Cerebellar cortex (tissue), 1 donor: ENCODE results near the gene THEMIS.

Experiments used
- DNase-seq: peaks from one replicate; pipeline ENCODE4 v3.0.0-alpha.2; 2015; ENCODE audit warnings: low spot score

THEMIS gene

DNA sequence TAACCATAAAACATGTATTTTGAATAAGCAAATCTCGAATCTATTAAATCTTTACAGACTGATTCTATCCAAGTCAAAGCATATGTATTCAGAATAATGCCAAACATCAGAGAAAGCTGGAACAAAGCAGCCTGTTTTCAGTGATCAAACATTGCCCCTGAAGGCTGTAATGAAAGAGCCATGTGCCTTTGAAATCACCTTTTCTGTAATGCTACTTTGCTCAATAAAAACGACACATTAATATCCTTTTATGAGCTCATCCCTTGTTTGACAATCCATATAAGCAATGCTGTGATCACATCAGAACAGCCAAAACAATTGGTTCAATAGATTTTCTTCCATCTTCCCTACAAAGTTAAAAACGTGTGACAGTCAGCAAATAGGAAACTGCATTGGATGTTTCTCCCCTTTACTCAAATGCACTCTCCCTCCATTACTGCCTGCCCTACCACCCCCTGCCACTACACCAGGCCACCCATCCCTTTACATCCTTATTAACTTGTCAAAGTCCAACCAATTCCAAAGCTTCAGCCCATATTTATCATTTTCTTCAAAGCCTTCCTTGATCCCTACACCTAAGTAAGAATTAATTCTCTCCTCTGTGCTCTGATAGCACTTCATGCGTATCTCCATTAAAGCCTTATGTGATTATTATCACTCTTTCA is 42.0 kb downstream of the THEMIS start:
- DNase-seq: no peak

DNA sequence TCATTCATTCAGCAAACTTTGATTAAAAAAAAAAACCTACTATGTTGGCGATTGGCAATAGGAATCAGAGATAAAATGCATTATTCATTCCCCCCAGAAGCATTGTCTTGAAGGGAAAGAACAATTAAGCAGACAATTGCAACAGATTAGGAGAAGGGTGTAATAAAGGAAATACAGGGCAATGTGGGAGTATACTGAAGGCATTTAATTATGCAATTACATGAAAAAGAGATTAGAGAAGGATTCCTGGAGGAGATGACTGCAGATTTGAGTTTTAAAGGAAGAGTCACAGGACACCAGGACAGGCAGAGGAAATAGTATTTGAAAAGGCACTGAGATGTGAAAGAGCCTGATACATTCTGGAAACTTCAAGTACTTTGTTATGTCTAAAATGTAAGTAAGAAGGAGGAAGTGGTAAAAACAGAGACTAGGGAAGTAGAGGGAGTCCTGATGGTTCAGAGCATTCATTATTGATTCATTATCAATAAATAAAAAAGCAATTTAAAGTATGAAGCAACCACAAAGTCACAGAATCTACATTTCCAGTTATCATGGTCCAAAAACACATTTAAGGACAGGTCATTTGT is 43.7 kb downstream of the THEMIS start:
- DNase-seq: no peak

DNA sequence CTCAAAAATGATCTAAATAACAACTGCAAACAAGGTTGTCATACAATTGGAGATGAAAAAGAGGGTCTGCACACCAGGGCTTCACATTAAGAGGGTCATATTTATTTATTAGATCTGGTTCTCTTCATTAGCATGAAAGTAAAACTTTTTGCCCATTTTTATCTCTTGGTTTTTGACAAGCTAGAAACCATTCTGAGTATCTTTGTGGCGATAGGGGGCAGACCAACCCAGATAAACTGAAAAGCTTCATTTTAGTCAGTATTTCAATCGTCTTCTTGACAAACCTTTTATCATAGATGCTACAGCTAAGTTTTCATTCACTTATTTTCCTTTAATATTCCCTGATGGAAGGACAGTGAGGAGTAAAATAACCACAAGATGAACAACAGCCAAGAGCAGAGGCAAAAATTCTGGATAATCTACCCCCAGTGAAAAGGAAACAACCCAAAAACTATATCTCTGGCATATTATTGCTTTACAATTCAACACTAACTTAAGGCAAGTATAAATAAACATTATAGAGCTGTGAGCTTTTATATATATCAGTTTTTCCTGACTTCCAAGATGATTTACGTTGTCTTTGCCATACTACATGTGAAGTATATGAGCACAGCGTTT is 45.2 kb downstream of the THEMIS start:
- peak; percentile 19 for DNase-seq

DNA sequence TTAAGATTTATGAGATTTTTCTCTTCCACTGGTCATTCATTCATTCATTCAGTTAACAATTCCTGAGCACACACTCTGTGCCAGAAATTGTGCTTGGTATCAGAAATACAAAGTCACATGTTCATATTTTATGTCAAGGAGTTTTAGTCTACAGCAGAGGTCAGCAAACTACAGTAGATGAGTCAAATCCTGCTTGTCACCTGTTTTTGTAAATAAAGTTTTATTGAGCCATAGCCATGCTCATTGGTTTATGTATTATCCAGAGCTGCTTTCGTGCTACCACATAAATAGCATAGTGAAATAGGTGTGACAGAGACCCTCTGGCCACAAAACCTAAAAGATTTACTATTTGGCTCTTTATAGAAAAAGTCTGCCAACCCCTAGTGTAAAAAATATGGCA is 46.8 kb downstream of the THEMIS start:
- DNase-seq: no peak

DNA sequence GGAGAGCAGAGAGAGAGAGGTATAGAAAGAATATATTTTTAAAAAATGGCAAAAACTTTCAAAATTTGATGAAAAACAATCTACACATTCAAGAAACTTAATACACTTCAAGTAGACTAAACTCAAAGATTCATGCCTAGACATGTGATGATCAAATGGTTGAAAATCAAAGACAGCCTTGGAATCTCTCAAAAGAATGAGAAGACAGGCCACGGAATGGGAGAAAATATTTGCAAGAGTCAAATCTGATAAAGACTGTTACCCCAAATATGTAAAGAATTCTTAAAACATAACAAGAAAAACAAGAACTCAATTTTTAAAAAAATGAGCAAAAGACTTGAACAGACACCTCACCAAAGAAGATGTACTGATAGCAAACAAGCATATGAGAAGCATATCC is 49.7 kb downstream of the THEMIS start:
- no peak for DNase-seq

DNA sequence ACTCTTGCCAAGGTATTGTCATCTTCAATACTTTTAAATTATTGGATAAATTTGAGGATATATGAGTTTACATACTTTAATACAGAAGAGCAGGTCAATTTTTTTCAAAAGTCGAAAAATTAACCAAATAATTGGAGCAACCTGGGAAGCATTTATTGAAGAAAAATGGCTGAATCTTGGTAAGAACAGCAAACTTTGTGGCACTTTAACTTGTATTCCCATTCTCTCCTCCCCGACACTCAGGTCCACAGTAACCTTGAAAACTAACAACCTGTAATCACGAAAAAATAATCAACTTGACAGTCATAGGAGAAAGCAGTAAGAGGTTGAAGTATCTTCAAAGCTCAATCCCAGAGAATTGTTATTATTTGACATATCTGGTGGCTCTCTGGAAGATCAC is 55.6 kb downstream of the THEMIS start:
- DNase-seq: no peak

DNA sequence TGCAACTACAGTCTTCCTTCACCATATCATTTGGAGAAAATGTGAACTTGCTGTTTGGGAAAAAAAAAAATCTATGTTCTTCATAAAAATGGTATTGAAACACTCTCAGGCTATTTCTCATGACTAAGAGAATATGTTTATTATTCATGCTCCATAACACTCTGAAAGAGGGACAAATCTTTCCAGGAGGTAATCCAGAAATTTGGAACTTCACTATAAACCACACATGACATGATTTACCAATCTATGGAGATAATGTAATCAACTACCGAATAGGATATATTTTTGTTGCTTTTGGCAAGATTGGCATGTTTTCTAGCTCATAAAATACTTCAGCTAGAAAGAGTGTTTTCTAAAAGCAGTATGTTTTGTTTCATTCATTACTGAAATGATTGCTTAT is 56.3 kb downstream of the THEMIS start:
- DNase-seq: no peak

DNA sequence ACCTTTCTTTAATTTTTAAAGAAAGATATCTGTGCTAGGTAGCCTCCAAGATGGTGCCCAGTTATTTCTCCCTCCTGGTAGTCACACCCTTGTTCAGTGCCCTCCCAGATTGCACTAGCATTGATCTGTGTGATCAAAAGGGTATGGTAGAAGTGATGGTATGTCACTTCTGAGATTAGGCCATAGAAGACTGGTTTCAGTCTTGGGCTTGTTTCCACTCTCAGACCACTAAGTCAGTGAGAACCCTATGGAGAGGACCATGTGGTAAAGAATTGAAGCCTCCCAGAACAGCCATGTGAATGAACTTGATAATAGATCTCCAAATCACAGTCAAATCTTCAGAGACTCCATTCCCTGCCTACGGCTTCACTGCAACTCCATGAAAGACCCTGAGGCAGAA is 57.3 kb downstream of the THEMIS start:
- DNase-seq: no peak

DNA sequence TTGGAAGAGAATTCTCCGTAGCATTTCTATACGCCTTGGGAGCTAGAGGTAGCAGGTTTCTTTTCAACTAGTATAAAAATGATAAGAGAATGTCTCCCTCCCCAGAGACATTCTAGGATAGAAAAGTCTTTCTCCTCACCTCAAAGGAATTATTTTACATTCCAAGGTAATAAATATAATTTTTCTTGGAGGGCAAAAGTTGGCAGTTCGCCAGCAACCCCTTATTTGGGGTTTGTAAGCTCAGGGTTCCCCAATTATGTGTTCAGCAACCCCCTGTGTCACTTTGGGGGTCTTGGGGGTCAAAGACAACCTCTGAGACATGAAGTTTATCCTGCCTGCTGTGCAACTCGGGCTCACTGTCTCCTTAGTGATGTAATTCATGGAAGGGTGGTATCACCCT is 58.3 kb downstream of the THEMIS start:
- DNase-seq: no peak

DNA sequence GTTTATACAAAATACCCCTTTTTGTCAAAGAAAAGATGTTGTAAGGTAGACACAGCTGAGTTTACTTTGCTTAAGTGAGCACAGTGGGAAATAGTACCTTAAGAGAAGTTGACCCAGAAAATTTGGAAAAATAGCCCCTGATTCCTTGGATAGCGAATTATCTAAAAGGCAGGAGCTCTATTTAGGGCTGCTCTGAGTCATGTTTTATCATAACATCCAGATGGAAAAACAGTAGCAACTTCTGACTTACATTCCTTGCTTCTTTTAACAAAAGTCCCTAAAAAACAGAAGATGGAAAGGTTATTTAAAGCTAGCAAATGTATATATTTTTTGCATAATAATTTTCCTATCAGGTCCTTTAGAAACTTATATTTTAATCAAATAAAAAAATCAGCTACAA is 59.0 kb downstream of the THEMIS start:
- peak; percentile 14 for DNase-seq

DNA sequence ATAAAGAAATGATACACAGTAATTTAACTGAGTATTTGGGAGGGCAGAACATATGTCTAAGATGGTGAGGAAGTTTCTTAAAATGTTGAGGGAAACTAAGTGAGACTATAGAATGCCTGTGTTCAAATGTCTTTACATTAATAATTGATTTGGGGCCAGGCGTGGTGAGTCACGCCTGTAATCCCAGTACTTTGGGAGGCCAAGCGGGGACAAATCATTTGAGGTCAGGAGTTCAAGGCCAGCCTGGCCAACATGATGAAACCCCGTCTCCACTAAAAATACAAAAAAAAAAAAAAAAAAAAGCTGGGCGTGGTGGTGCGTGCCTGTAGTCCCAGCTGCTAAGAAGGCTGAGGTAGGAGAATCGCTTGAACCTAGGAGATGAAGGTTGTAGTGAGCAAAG is 66.7 kb downstream of the THEMIS start:
- no peak for DNase-seq

DNA sequence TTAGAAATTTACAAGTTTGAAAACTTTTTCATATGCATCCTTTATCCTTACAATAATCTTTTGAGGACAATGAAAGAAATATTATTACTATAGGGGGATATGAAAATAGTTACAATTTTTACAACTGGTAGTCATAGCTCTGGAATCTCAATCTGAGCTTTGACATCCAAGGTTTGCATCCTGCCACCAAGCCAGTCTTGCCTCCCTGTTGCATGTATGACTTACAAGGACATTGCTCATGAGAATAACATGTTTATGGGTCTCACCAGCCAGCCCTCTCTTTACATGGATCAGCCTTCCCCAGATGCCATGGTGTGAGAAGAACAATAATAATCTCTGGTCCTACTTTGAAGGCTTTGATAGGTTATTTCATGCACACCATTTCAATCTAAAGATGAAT is 67.5 kb downstream of the THEMIS start:
- DNase-seq: no peak

DNA sequence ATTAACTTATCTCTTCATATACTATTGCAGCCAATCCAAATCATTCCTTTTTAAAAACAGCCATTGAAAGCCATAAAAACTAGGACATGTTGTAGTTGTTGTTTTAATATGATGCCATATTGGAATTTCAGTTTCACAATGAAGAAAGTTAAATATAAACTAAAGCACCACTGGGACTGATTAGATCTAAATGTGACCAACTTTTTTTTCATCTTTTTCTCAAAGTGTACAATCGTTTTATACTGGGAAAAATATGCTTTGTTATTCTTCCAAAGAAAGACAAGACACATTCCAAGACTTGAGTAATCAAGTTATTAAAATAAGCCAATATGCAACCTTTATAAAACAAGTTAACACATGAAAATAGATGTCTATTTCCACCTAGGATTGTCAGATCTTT is 68.5 kb downstream of the THEMIS start:
- DNase-seq: no peak

DNA sequence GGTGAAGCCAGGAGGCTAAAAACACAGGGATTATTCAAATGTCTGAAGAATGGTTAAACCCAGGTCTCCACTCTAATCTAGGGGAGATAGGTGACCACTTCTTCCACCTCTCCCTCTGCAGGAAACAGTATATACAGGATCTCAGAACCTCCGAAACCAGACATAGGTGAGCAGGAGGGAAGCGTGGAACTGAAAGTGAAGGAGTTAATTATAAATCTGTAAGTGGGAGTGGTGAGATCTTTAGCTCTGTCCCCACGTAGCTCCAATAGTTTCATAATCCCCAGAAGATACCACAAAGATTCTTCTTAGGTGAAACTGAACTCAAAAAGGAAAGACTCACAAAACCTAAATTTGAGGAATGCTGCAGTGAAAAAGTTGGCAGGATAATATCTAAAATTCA is 76.8 kb downstream of the THEMIS start:
- DNase-seq: no peak

DNA sequence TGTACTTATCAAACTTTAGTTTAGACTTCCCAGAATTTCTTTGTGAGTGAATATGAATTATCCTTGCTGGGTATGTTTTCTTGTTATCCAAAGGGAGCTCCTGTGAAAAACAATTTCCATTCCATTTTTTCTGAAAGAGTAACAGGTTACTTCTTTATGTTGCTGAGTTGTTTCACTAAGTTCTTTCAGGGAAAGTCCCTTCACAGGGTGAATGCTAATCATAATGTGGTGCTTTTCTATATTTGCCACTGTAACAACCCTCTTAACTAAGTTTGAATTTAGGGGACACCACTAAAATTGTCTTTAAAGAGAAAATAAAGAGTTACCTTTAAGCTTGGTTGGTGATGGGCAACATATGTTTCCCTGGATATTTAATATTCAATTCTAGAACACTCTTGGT is 79.4 kb downstream of the THEMIS start:
- no peak for DNase-seq

DNA sequence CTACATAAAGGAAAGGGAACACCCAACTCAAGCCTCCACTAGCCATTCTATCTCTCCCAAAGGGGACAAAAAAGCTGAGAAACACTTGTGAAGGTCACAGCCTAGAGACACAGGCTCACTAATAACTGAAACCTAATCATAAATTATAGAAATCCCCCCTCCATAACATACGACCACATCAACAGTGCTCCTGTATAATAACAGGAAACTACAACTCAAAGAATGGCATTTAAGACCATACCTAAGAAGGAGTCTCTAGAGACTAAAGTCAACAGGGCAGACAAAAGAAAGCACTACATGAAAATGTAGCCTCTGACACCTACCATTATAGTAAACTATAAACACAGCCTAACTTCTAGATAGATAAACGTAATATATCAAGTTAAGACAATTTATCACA is 82.7 kb downstream of the THEMIS start:
- DNase-seq: no peak

DNA sequence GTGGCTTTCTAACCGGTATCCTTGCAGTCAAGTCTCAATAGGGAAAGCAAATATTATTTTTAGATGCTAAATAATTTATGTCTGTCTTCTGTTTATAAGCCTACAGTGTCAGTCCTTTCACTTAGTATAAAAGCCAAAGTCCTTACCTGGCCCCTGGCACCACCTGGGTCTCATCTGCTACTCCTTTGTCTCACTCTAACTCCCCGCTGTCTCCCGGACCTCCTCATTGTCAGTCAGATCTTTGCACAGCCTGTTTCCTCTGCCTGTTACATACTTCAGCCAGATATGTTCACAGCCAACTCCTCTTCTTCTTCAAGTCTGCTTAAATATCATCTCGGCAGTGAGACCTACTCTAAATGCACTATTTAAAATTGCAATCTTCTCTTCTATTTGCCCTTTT is 84.2 kb downstream of the THEMIS start:
- no peak for DNase-seq

DNA sequence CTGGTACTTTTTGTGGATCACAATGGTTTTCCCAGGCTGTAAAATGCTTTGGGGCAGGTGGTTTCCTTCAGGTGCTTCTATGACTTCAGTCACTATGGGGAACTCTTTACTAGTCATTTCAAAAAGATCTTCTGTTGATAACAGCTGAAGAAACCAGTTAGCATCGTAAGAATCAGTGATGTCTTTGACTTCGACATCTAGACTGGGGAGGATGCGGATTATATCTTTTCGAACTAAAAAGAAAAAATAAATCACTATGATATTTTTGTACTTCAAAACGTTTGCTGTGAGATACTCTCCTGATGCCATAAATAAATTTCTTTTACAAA is 87.2 kb downstream of the THEMIS start:
- no peak for DNase-seq

DNA sequence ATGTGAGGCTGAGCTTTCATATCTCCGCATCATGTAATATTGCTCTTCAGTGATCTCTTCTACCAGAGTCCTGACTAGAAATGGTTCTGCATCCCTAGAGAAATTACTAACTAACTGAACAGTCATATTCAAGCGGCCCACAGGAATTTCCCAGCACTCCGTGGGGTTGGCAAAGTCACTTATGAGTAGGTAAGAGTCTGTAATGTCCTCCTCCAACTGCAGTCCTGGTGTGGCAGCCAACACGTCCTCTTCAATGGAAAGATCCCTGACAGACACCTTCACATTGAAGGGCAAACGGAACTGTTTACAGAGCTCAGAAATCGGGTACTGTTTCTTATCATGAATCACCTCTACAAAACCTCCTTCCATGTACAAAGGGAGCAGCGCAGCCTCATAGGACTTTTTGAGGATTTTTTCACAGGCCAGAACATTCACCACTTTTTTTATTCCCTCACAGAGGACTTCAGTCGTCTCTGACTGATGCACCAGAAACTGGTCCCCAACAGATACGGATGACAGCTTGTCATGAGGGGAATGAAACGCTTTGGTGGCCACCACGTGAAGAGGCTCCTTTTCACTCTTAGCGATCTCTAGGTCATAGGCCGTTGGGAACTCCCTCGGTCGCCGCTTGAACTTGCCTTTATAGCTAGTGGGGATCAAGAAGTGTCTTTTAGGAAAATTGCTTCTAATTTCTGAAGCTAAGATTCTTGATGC is 87.7 kb downstream of the THEMIS start:
- DNase-seq: no peak

DNA sequence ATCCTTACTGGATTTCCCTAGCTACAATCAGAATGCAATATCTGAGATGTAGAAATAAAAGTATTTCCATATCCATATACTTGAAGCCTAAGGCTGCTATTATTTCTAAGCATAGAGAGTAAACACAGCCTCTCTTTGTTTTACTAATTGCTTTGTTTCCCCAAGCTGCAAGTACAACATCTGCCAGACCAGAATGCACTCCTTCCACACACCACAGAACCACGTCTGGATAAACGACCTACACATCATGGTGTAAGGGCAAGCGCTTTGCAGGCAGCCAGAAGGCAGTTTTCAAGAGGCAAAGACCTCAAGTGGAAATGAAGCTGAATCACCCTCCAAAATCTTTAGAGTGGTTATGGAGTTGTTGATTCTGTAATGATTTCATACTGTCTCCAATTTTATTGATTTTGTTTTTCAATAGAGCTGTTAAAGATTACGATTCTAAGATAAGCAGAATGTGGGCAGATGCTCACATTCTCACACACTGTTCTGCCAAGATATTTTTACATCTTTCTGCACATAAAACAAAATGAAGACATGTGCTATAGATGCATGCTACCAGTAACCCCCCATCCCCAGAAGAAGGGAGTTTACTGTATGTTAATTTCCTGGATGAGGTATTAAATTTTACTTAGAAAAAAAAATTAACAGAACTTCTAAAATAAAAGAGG is 88.8 kb downstream of the THEMIS start:
- DNase-seq: no peak

DNA sequence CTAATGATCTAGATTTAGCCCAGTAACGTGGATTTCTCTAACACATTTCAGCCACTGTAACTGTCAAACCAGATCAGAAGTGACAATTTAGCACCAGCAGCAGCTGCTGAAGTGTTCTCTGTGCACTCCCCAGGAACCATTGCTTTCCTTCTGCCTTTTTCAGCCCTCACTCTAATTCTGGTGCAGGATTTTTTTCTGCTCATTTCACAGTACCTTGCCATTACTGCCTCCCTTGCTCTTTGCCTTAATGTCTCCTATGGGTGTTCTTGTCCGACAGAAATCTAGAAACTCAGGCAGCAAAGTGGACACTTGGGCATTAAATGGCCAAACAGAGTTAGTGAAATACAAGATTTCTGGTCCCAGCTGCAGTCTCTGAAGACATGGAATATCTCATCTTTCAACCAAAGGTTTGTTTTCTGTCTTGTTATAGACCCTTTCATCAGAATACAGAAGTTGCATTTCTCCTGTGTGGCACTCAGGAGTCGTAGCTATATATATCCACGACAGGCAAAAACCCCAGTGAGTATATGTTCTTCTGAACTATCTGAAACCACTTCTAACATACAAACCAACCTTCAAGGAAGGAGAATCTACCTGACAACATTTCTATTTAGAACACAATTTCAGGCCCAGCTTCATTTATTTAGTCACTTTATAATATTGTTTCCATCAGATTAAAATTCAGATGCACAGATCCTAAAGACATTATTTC is 92.9 kb downstream of the THEMIS start:
- DNase-seq: no peak

DNA sequence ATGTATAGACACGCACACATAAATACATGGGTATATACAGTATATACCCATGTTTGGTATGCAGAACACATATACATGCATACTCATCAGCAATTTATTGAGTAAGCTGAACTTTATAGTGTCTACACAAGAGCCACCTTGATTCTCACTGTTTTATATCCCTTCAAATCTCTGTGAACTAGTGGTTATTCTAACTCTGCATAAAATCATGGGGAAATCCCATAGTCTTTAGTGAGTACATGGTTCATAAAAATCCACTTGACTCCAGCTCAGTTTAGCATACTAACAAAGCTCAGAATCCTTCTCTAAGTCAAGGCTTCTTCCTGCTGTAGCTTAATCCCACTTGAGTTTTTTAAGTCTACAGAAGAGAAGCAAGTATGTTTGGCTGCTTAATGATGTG is 104.1 kb downstream of the THEMIS start:
- no peak for DNase-seq
